Endothelial cell of umbilical vein (primary cell): ENCODE results near the gene CUX1.

Source experiments
- CTCF ChIP-seq, 2 donors: IDR thresholded peaks; 1 replicate in 1 of 2; 2 replicates in 1 of 2; pipeline ENCODE4 v1.5.1; 2011; ENCODE audit warnings: low read length in 2 of 2, mild to moderate bottlenecking in 2 of 2, moderate library complexity in 2 of 2, control low read depth in 1 of 2, inconsistent platforms in 1 of 2, low read depth in 1 of 2; ENCODE audit not compliant: insufficient read depth in 1 of 2; ENCODE audit errors: extremely low read depth in 1 of 2
- EZH2 ChIP-seq: IDR thresholded peaks from 2 replicates; pipeline ENCODE4 v1.6.1; 2012; ENCODE audit warnings: borderline replicate concordance, low read depth, mild to moderate bottlenecking, moderate library complexity, low read length, inconsistent platforms; ENCODE audit not compliant: severe bottlenecking
- GATA2 ChIP-seq: IDR thresholded peaks from 2 replicates; pipeline ENCODE4 v1.7.0; 2011; ENCODE audit warnings: low read depth, mild to moderate bottlenecking, moderate library complexity, mixed read lengths, low read length; ENCODE audit not compliant: insufficient read length, insufficient read depth
- MYC ChIP-seq: IDR thresholded peaks from one replicate; pipeline ENCODE4 v1.6.1; 2011; ENCODE audit warnings: mild to moderate bottlenecking, low read depth, low read length
- POLR2A ChIP-seq: IDR thresholded peaks from 2 replicates; pipeline ENCODE4 v1.6.1; 2012; ENCODE audit warnings: low read depth, mild to moderate bottlenecking, control low read depth, low read length
- POLR2AphosphoS5 ChIP-seq: IDR thresholded peaks from 2 replicates; pipeline ENCODE4 v1.6.1; 2012; ENCODE audit warnings: low read depth, mild to moderate bottlenecking, control low read depth, low read length, moderate library complexity; ENCODE audit not compliant: insufficient read depth
- TF ChIP-seq, protein P1 (sequence below): IDR thresholded peaks from 2 replicates; pipeline ENCODE4 v1.6.1; 2011; ENCODE audit not compliant: insufficient read depth, insufficient read length

DNA sequence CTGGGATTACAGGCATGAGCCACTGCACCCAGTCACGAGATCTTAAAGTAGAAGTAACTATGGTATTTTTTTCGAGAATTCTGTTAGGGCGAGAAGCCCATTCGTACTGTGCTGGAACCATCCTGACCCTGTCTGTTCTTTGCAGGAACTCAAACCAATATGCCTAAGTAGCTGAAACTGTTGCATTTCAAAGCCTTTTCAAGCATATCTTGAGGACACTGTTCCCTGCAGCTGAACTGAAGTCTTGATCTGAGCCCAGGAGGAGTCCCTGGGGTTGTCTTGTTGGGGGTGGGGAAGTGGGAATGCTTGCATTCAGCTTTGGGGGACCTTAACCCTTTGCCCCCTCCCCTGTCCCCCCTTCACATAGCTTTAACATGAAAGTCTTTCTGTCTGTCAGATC lies 61.5 kb downstream of the CUX1 start:
- TF ChIP-seq CTCF (IDR thresholded peaks at IDR 0.05; ENCODE audit: extremely low read depth in 1 of 2, insufficient read depth in 1 of 2, low read depth in 1 of 2, low read length in 2 of 2) (no peak), POLR2A (no peak), POLR2AphosphoS5 (no peak), MYC (no peak), GATA2 (no peak), EZH2 (no peak)
- TF ChIP-seq, protein P1, sequence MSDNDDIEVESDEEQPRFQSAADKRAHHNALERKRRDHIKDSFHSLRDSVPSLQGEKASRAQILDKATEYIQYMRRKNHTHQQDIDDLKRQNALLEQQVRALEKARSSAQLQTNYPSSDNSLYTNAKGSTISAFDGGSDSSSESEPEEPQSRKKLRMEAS = no peak
